ENCODE data around the gene MOV10L1. TPM values are rescaled to one million over a fixed set of nuclear protein-coding genes. Genes with fewer than 3 reads are reported as not detected.

The MOV10L1 gene
- total RNA-seq, 2 experiments from 2014 or later = 0.22 to 1.1 TPM

DNA sequence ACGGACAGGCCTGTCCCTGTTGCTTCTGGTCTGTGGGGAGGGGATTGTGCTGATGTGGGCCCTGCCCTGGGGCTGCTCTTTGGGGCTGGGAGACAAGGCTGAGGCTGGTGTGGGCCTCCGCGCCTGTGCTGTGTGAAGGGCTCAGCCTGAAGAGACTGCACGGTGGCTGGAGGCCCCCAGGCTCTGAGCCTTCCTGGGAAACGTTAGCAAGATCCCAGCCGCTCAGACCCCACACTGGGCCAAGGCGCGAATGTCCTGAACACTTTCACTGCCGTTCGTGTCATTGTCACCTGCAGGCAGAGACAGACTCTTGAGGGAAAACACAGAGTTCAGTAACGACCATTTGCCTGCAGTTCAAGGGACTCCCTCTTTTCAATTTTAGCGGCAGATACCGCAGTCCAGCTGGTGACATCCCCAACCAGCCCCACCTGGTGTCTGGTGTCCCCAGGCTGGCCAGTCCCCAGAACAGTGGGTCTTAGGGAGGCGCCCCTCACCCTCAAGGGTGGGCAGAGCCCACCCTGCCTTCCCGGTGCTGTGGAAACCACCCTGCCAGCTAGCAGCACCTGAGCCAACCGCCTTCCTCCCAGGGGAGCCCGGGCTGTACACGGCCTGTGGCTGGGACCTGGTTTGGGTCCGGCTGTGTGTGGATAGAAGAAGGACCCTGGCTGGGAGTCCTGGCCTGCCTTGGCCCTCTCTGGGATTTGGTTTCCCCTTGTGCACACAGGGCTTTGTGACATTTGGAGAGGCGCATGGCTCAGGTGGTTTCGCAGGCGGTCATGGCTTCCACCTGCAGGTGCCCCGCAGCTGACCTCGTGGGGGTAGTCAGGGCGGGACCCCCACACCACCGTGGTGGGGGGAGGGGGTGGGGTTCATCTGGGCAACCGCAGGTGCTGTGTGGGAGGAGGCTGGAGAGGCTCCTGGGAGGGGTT lies 86.4 kb downstream of the MOV10L1 start:
- H3K79me2 ChIP-seq (ENCODE audit: insufficient read depth, low read depth, low read length) = no peaks in the 10 kb centered on the region
- H3K4me3 ChIP-seq (ENCODE audit: low read depth, low read length, poor library complexity, severe bottlenecking) = no peak overlapping the region
- no peak overlapping the region for H2AFZ ChIP-seq (ENCODE audit: low read length)
- DNase-seq (ENCODE audit: low spot score) = no peak
- H3K9me2 ChIP-seq (ENCODE audit: insufficient read depth, low read length) = no peaks in the 10 kb centered on the region
- no TSS peak for BruUV-seq (replicated peaks)
- no peak for TF ChIP-seq EZH2phosphoT487 (IDR thresholded peaks at IDR 0.05; ENCODE audit: borderline replicate concordance, low read depth, low read length)
- TF ChIP-seq, protein P1, sequence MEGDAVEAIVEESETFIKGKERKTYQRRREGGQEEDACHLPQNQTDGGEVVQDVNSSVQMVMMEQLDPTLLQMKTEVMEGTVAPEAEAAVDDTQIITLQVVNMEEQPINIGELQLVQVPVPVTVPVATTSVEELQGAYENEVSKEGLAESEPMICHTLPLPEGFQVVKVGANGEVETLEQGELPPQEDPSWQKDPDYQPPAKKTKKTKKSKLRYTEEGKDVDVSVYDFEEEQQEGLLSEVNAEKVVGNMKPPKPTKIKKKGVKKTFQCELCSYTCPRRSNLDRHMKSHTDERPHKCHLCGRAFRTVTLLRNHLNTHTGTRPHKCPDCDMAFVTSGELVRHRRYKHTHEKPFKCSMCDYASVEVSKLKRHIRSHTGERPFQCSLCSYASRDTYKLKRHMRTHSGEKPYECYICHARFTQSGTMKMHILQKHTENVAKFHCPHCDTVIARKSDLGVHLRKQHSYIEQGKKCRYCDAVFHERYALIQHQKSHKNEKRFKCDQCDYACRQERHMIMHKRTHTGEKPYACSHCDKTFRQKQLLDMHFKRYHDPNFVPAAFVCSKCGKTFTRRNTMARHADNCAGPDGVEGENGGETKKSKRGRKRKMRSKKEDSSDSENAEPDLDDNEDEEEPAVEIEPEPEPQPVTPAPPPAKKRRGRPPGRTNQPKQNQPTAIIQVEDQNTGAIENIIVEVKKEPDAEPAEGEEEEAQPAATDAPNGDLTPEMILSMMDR (conservative IDR thresholded peaks at IDR 0.05; ENCODE audit: low read length) = no peak
- CTCF ChIA-PET (ENCODE audit: unreplicated experiment) = no interaction called here
- peaks cover 14% of the 10 kb centered on the region for H3K4me1 ChIP-seq (ENCODE audit: insufficient read depth, low read length, poor library complexity, severe bottlenecking)
- POLR2A ChIA-PET = no interaction called here
- intact Hi-C loops (cut with micrococcal nuclease; ENCODE audit: unreplicated experiment) = no loop called here
- no peaks in the 10 kb centered on the region for H3K9me3 ChIP-seq (ENCODE audit: low read length)
- no peak overlapping the region; the same call in 1 of the 2 replicates for H3K4me2 ChIP-seq (ENCODE audit: low read length)
- H3K36me3 ChIP-seq (ENCODE audit: insufficient read depth, low read length) = no peaks in the 10 kb centered on the region
- no peaks in the 10 kb centered on the region for H4K20me1 ChIP-seq (ENCODE audit: insufficient read depth, low read length)
- H3K27ac ChIP-seq (ENCODE audit: low read depth, low read length, poor library complexity, severe bottlenecking) = no peak overlapping the region

DNA sequence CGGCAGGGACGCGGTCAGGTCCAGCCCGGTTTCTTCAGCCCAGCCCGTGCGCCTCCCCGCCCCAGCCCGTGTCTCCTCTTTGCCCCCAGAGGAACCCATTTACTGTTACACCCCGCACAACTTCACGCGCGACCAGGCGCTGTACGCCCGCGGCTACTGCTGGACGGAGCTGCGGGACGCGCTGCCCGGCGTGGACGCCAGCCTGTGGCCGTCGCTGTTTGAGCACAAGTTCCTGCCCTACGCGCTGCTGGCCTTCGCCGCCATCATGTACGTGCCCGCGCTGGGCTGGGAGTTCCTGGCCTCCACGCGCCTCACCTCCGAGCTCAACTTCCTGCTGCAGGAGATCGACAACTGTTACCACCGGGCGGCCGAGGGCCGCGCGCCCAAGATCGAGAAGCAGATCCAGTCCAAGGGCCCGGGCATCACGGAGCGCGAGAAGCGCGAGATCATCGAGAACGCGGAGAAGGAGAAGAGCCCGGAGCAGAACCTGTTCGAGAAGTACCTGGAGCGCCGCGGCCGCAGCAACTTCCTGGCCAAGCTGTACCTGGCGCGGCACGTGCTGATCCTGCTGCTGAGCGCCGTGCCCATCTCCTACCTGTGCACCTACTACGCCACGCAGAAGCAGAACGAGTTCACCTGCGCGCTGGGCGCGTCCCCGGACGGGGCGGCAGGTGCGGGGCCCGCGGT lies 87.2 kb downstream of the MOV10L1 start:
- Histone ChIP-seq H3K4me1 (ENCODE audit: insufficient read depth, low read length, poor library complexity, severe bottlenecking) (peaks cover 14% of the 10 kb centered on the region), H3K9me3 (ENCODE audit: low read length) (no peaks in the 10 kb centered on the region), H3K36me3 (ENCODE audit: insufficient read depth, low read length) (no peaks in the 10 kb centered on the region), H3K4me2 (ENCODE audit: low read length) (no peak overlapping the region), H3K9me2 (ENCODE audit: insufficient read depth, low read length) (no peaks in the 10 kb centered on the region), H2AFZ (ENCODE audit: low read length) (no peak overlapping the region), H4K20me1 (ENCODE audit: insufficient read depth, low read length) (no peaks in the 10 kb centered on the region), H3K27ac (ENCODE audit: low read depth, low read length, poor library complexity, severe bottlenecking) (no peak overlapping the region), H3K4me3 (ENCODE audit: low read depth, low read length, poor library complexity, severe bottlenecking) (no peak overlapping the region), H3K79me2 (ENCODE audit: insufficient read depth, low read depth, low read length) (no peaks in the 10 kb centered on the region)
- intact Hi-C loops (cut with micrococcal nuclease; ENCODE audit: unreplicated experiment) = no loop called here
- ChIA-PET POLR2A (no interaction called here), CTCF (ENCODE audit: unreplicated experiment) (no interaction called here)
- no peak for TF ChIP-seq EZH2phosphoT487 (IDR thresholded peaks at IDR 0.05; ENCODE audit: borderline replicate concordance, low read depth, low read length)
- TF ChIP-seq, protein P1 (conservative IDR thresholded peaks at IDR 0.05; ENCODE audit: low read length) = no peak
- DNase-seq (ENCODE audit: low spot score) = no peak
- BruUV-seq (replicated peaks) = no TSS peak
